Measurements from ENCODE around the gene JMJD7. TPM values are rescaled to one million over a fixed set of nuclear protein-coding genes. Genes with fewer than 3 reads are reported as not detected.

The JMJD7 gene
- total RNA-seq, 2 experiments from 2014 or later, result 33.8 to 54.3 TPM

GRCh38 chr15:41848631-41849030 is 20.7 kb downstream of the JMJD7 start:
- POLR2A ChIA-PET, result no interaction called here
- H3K4me1 Mint-ChIP-seq, result no peaks in the 10 kb centered on the region
- H3K4me3 Mint-ChIP-seq, result no peak overlapping the region
- H3K27me3 Mint-ChIP-seq, result peaks cover 1% of the 10 kb centered on the region
- DNase-seq (no peak), ATAC-seq (ENCODE audit: low read depth) (no peak)
- H3K36me3 Mint-ChIP-seq, result no peaks in the 10 kb centered on the region
- H3K27ac Mint-ChIP-seq, result no peak overlapping the region
- H3K9me3 Mint-ChIP-seq, result no peaks in the 10 kb centered on the region

DNA sequence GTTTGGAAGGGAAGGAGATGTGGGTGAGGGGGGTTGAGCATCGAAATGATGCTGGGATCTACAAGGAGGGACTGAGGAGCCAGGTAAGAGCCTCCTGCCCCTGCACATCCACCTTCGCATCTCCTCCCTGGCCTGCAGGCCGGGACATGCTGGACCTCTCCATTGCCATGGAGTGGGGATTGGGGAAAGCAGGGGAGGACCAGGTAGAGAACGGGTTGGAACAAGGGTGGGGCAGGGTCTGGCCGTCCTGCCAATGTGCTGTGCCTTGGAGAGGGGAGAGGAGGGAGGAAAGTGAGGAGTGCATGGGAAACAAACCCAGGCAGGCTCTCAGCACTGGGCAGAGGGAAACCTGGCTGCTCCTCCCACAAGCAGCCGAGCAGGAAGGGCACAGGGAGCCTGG is 21.3 kb downstream of the JMJD7 start:
- no peak for DNase-seq
- POLR2A ChIA-PET, result no interaction called here

DNA sequence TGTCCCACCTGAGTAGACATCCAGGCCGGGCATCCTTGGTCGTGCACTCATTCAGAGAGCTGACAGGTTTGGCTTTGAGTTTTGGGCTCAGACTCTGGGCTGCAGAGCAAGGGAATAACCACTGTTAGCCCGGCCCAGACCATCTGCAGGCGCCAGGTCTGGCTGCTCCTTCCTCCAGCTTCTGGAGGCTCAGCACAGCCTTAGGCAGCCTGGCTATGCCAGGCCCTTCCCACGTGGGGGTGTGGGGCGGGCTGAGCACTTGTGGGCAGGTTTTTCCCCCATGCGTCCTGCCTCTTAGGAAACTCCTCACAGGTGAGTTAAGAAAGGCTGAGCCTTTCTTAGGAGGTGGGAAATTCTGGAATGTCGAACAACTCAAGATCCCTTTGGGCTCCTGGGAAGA is 22.0 kb downstream of the JMJD7 start:
- no peak for DNase-seq
- H3K9me3 Mint-ChIP-seq, result no peaks in the 10 kb centered on the region
- POLR2A ChIA-PET, result no interaction called here
- no peak overlapping the region for H3K27ac Mint-ChIP-seq
- H3K27me3 Mint-ChIP-seq, result peaks cover 1% of the 10 kb centered on the region
- no peaks in the 10 kb centered on the region for H3K4me1 Mint-ChIP-seq
- no peak for ATAC-seq (ENCODE audit: low read depth)
- no peak overlapping the region for H3K4me3 Mint-ChIP-seq
- no peaks in the 10 kb centered on the region for H3K36me3 Mint-ChIP-seq

More for the DNA sequence above, 21.3 kb downstream of the JMJD7 start:
- Mint-ChIP-seq H3K9me3 (no peaks in the 10 kb centered on the region), H3K27me3 (peaks cover 1% of the 10 kb centered on the region), H3K4me1 (no peaks in the 10 kb centered on the region), H3K36me3 (no peaks in the 10 kb centered on the region), H3K27ac (no peak overlapping the region), H3K4me3 (no peak overlapping the region)
- ATAC-seq (ENCODE audit: low read depth), result no peak

DNA sequence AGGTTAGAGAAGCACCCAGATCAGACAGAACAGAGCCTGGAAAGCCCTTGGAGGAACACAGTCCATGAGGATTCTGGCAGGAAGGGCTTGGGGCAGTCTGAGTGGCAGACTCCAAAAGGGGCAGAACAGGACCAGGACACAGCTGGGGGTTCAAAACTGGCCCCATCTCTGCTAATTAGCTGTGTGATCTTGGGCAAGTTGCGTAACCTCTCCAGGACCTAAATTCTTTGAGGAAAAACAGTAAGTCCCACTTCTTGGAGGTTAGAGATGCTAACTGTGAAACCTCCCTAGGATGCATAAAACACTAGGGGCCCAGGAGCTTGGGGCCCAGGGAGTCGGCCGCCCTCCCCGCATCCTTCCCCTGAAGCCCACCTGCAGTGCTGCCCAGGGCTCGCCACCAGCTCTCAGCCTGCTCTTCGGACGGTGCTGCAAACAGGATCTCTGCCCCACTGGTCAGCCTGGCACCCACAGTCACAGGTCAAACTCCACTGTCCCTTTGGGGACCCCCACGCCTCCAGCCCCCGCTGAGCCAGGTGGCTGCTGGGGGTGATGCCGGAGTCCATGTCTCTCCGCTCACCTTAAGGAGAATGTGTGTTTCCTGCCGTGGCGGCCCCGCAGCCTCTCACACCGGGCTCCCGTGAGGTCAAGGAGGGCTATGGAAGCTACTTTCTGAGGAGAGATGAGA is 22.7 kb downstream of the JMJD7 start:
- POLR2A ChIA-PET, result interaction anchor here (1.0 kb wide), 1 partner anchor 19 kb away, joined by 7 read pairs; no protein-coding TSS in a partner anchor
- no peak overlapping the region for H3K27ac Mint-ChIP-seq

GRCh38 chr15:41851167-41851523 is 23.3 kb downstream of the JMJD7 start:
- Mint-ChIP-seq H3K9me3 (no peaks in the 10 kb centered on the region), H3K27ac (no peak overlapping the region), H3K4me1 (no peaks in the 10 kb centered on the region), H3K4me3 (no peak overlapping the region), H3K27me3 (peaks cover 1% of the 10 kb centered on the region), H3K36me3 (no peaks in the 10 kb centered on the region)
- POLR2A ChIA-PET, result interaction anchor here (1.0 kb wide), 1 partner anchor 19 kb away, joined by 7 read pairs; no protein-coding TSS in a partner anchor
- no peak for ATAC-seq (ENCODE audit: low read depth)
- no peak for DNase-seq

More for the DNA sequence above, 22.7 kb downstream of the JMJD7 start:
- DNase-seq, result no peak
- no peaks in the 10 kb centered on the region for H3K4me1 Mint-ChIP-seq
- no peaks in the 10 kb centered on the region for H3K9me3 Mint-ChIP-seq
- ATAC-seq (ENCODE audit: low read depth), result no peak
- peaks cover 1% of the 10 kb centered on the region for H3K27me3 Mint-ChIP-seq
- no peaks in the 10 kb centered on the region for H3K36me3 Mint-ChIP-seq
- H3K4me3 Mint-ChIP-seq, result no peak overlapping the region

GRCh38 chr15:41851755-41852370 is 24.0 kb downstream of the JMJD7 start:
- DNase-seq, result no peak

GRCh38 chr15:41852736-41853590 is 25.1 kb downstream of the JMJD7 start:
- Mint-ChIP-seq H3K27me3 (peaks cover 1% of the 10 kb centered on the region), H3K36me3 (no peaks in the 10 kb centered on the region), H3K9me3 (no peaks in the 10 kb centered on the region), H3K4me3 (no peak overlapping the region), H3K4me1 (no peaks in the 10 kb centered on the region), H3K27ac (no peak overlapping the region)
- DNase-seq (no peak), ATAC-seq (ENCODE audit: low read depth) (no peak)
- POLR2A ChIA-PET, result interaction anchor here (0.7 kb wide), 1 partner anchor 771 kb away, joined by 3 read pairs; no protein-coding TSS in a partner anchor

More at GRCh38 chr15:41851755-41852370, 24.0 kb downstream of the JMJD7 start:
- Mint-ChIP-seq H3K27ac (no peak overlapping the region), H3K9me3 (no peaks in the 10 kb centered on the region), H3K4me1 (no peaks in the 10 kb centered on the region), H3K36me3 (no peaks in the 10 kb centered on the region), H3K4me3 (no peak overlapping the region), H3K27me3 (peaks cover 1% of the 10 kb centered on the region)
- POLR2A ChIA-PET, result interaction anchor here (1.0 kb wide), 1 partner anchor 20 kb away, joined by 7 read pairs; no protein-coding TSS in a partner anchor
- no peak for ATAC-seq (ENCODE audit: low read depth)

DNA sequence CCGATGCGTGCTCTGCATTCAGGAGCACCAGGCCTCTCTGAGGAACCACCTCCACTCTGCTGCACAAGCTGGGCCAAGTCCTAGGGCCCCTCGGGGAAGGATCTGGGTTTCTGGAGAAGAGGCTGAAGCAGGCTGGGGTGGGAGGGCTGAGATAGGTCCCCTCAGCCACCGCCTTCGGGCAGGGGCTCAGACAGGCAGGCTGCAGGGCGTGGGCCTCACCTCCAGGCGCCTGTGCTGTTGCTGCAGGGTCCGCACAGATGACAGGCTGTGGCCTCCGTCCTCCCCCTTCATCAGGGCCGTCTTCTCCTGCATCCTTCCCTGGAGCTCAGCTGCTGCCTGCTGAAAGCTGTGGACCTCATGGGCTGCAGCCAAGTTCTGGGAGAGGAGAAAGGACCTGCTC is 25.9 kb downstream of the JMJD7 start:
- H3K27me3 Mint-ChIP-seq, result peaks cover 1% of the 10 kb centered on the region
- ATAC-seq (ENCODE audit: low read depth) (no peak), DNase-seq (no peak)
- no peak overlapping the region for H3K4me3 Mint-ChIP-seq
- no peaks in the 10 kb centered on the region for H3K36me3 Mint-ChIP-seq
- H3K4me1 Mint-ChIP-seq, result no peaks in the 10 kb centered on the region
- no peak overlapping the region for H3K27ac Mint-ChIP-seq
- POLR2A ChIA-PET, result no interaction called here
- no peaks in the 10 kb centered on the region for H3K9me3 Mint-ChIP-seq

DNA sequence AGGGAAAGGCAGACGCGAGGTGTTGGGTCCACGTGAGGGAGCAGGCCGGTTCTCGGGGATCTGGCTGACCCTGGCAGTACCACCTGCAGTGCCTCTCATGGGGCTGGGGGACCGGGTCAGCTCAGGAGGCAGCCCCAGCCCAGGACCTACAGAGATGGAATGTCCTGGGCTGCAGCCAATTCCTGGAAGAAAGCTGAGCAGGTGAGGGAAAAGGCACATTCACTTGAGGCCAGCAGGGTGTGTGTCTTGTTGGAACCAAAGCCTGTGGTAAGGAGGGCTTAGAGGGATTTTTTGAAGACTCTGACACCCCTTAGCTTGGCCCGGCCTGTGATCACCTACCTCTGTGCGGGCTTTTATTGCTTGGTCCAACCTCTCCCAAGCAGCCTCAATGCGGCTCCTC is 26.6 kb downstream of the JMJD7 start:
- H3K27ac Mint-ChIP-seq, result no peak overlapping the region
- H3K36me3 Mint-ChIP-seq, result no peaks in the 10 kb centered on the region
- DNase-seq, result no peak
- H3K4me3 Mint-ChIP-seq, result no peak overlapping the region
- no peak for ATAC-seq (ENCODE audit: low read depth)
- no peaks in the 10 kb centered on the region for H3K9me3 Mint-ChIP-seq
- peaks cover 2% of the 10 kb centered on the region for H3K4me1 Mint-ChIP-seq
- peaks cover 1% of the 10 kb centered on the region for H3K27me3 Mint-ChIP-seq
- POLR2A ChIA-PET, result no interaction called here

GRCh38 chr15:41855261-41855961 is 27.5 kb downstream of the JMJD7 start:
- Mint-ChIP-seq H3K36me3 (no peaks in the 10 kb centered on the region), H3K4me3 (no peak overlapping the region), H3K27ac (no peak overlapping the region), H3K9me3 (no peaks in the 10 kb centered on the region), H3K4me1 (peaks cover 7% of the 10 kb centered on the region), H3K27me3 (peaks cover 1% of the 10 kb centered on the region)
- POLR2A ChIA-PET, result no interaction called here
- no peak for DNase-seq
- no peak for ATAC-seq (ENCODE audit: low read depth)

- no peak overlapping the region for H3K27ac Mint-ChIP-seq
- H3K27me3 Mint-ChIP-seq, result no peaks in the 10 kb centered on the region
- H3K36me3 Mint-ChIP-seq, result no peaks in the 10 kb centered on the region
- no peaks in the 10 kb centered on the region for H3K9me3 Mint-ChIP-seq
- ATAC-seq (ENCODE audit: low read depth) (no peak), DNase-seq (no peak)
- no peak overlapping the region for H3K4me3 Mint-ChIP-seq
- peaks cover 7% of the 10 kb centered on the region for H3K4me1 Mint-ChIP-seq
- POLR2A ChIA-PET, result no interaction called here
Measured at GRCh38 chr15:41856262-41856661, 28.4 kb downstream of the JMJD7 start.

DNA sequence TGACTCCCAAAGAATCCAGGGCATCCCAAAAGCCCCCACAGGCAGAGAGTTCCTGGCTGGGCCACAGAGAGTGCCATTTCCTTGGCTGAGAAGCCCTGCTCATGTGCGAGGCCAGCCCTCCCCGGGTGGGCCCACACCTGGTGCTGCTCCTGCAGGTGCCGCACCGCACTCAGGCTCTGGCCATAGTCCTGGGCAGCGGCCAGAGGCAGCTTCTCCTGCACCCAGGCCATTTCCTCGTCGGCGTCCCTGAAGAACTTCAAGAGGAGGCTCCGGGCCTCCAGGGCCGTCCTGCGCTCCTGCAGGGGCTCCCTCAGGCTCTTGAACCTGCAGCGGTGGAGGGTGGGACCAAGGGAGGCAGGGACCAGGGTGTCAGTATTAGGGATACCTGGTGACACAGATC is 28.8 kb downstream of the JMJD7 start:
- POLR2A ChIA-PET, result no interaction called here
- H3K27me3 Mint-ChIP-seq, result no peaks in the 10 kb centered on the region
- ATAC-seq (ENCODE audit: low read depth), result no peak
- no peak overlapping the region for H3K4me3 Mint-ChIP-seq
- peaks cover 7% of the 10 kb centered on the region for H3K4me1 Mint-ChIP-seq
- no peaks in the 10 kb centered on the region for H3K9me3 Mint-ChIP-seq
- no peaks in the 10 kb centered on the region for H3K36me3 Mint-ChIP-seq
- H3K27ac Mint-ChIP-seq, result no peak overlapping the region
- DNase-seq, result no peak

DNA sequence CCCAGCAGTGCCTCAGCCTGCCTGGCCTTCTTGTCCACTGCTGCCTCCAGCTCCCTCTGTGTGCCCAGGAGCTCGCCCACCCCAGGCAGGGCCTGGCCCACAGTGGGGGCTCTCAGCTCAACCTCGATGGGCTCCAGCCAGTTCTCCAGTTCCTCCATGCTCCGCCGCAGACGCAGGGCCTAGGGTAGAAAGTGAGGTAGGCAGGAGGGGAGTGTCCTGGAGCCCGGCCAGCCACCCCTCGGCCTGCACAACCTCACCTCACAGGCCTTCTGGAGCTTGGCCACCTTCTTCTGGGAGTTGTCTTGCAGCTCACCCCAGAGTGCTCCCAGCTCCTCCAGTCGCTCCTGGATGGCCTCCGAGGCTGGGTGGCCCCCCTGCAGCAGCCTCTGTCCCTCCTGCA is 29.4 kb downstream of the JMJD7 start:
- no peak for ATAC-seq (ENCODE audit: low read depth)
- POLR2A ChIA-PET, result no interaction called here
- Mint-ChIP-seq H3K9me3 (no peaks in the 10 kb centered on the region), H3K4me1 (peaks cover 7% of the 10 kb centered on the region), H3K36me3 (no peaks in the 10 kb centered on the region), H3K4me3 (no peak overlapping the region), H3K27me3 (no peaks in the 10 kb centered on the region), H3K27ac (no peak overlapping the region)
- DNase-seq, result no peak

Measured in activated naive CD8-positive, alpha-beta T cell treated with anti-CD3 and anti-CD28 coated beads, Interleukin-2, amount 10 ng/mL, durations not matched to agents 7 days and 5 days (primary cell).